Endothelial cell of umbilical vein (primary cell): ENCODE results near the gene MOBP. TPM values are rescaled to one million over a fixed set of nuclear protein-coding genes. Genes with fewer than 3 reads are reported as not detected.
"Not testable (repeated sequence)": the region's sequence is repeated elsewhere in the genome, so short reads cannot be mapped to it uniquely, and the experiment has no call there.

Source experiments
- BruUV-seq: library from RNA; stranded (reverse); fragments of 400-500 nt; replicated peaks from 2 replicates; lab custom pipeline; 2021; lab: Mats Ljungman, UMichigan
- CTCF ChIA-PET: fragments of 300-600, 350-600 bp; sonication (Branson Sonifier 250); formaldehyde crosslinking; loops from one replicate; lab custom pipeline; 2021; ENCODE audit warnings: antibody characterized with exemption, inconsistent platforms; lab: Charles Lee
- POLR2A ChIA-PET: fragments of 300-600, 350-600 bp; sonication (Branson Sonifier 250); formaldehyde crosslinking; loops from one replicate; lab custom pipeline; 2021; ENCODE audit warnings: antibody characterized with exemption, inconsistent platforms; lab: Charles Lee
- DNase-seq: peaks from one replicate; pipeline ENCODE4 v3.0.0-alpha.2; 2011; ENCODE audit warnings: low read depth, low spot score
- FAIRE-seq: peaks from 2 replicates; lab custom pipeline; 2011; peaks lifted over from hg19 to GRCh38; lab: Jason Lieb, UNC
- H2AFZ ChIP-seq: 2 replicates; pipeline ENCODE4 v1.6.0; 2012; ENCODE audit warnings: low read depth, low read length, control low read depth, inconsistent platforms
- H3K27ac ChIP-seq: 2 replicates; pipeline ENCODE4 v1.5.1; 2011; ENCODE audit warnings: low read depth, mild to moderate bottlenecking, control low read depth, low read length, moderate library complexity; ENCODE audit not compliant: insufficient read depth
- H3K27me3 ChIP-seq, 2 experiments: 2 replicates each; pipeline versions ENCODE4 v1.6.0 to v1.6.1; 2011; ENCODE audit warnings: low read length in 2 of 2, mixed read lengths in 1 of 2; ENCODE audit not compliant: control insufficient read depth in 2 of 2, insufficient read depth in 2 of 2
- H3K36me3 ChIP-seq, 2 experiments: 2 replicates in 1 of 2; 3 replicates in 1 of 2; pipeline ENCODE4 v1.5.1; 2011; ENCODE audit warnings: low read length in 2 of 2, mild to moderate bottlenecking in 1 of 2, moderate library complexity in 1 of 2; ENCODE audit not compliant: control insufficient read depth in 2 of 2, insufficient read depth in 2 of 2; ENCODE audit errors: extremely low read depth in 1 of 2
- H3K4me1 ChIP-seq: 3 replicates; pipeline ENCODE4 v1.5.1; 2011; ENCODE audit warnings: mild to moderate bottlenecking, low read length; ENCODE audit not compliant: control insufficient read depth, insufficient read depth; ENCODE audit errors: extremely low read depth
- H3K4me2 ChIP-seq: 2 replicates; pipeline ENCODE4 v1.6.1; 2011; ENCODE audit warnings: low read length, control low read depth, mixed read lengths; ENCODE audit not compliant: insufficient read depth
- H3K4me3 ChIP-seq, 3 experiments: fragments of 200-600 bp in 1 of 3; sonication (generic), shearing (Covaris generic) in 1 of 3; replicated peaks in 1 of 3; 2 replicates each; pipeline ENCODE4 v1.5.1; 2011 to 2016; ENCODE audit warnings: control low read depth in 3 of 3, low read length in 3 of 3, mild to moderate bottlenecking in 2 of 3, inconsistent platforms in 1 of 3, low read depth in 1 of 3, moderate library complexity in 1 of 3; ENCODE audit not compliant: insufficient read depth in 1 of 3
- H3K79me2 ChIP-seq: 2 replicates; pipeline ENCODE4 v1.6.0; 2012; ENCODE audit warnings: low read length, inconsistent platforms; ENCODE audit not compliant: control insufficient read depth, insufficient read depth
- H3K9ac ChIP-seq: replicated peaks from 2 replicates; pipeline ENCODE3; 2011; ENCODE audit warnings: low read length, control low read depth; ENCODE audit not compliant: insufficient read depth; ENCODE audit errors: extremely low read depth
- H3K9me1 ChIP-seq: replicated peaks from 3 replicates; pipeline ENCODE4 v1.6.0; 2011; ENCODE audit warnings: mild to moderate bottlenecking, low read length; ENCODE audit not compliant: control insufficient read depth, insufficient read depth; ENCODE audit errors: extremely low read depth
- H3K9me3 ChIP-seq: replicated peaks from 2 replicates; pipeline ENCODE4 v1.5.1; 2012; ENCODE audit warnings: low read length, inconsistent platforms; ENCODE audit not compliant: control insufficient read depth, insufficient read depth
- H4K20me1 ChIP-seq: replicated peaks from 2 replicates; pipeline ENCODE3; 2011; ENCODE audit warnings: mild to moderate bottlenecking, low read length; ENCODE audit not compliant: control insufficient read depth, insufficient read depth; ENCODE audit errors: extremely low read depth
- CTCF ChIP-seq, 2 donors: IDR thresholded peaks; 1 replicate in 1 of 2; 2 replicates in 1 of 2; pipeline ENCODE4 v1.5.1; 2011; ENCODE audit warnings: low read length in 2 of 2, mild to moderate bottlenecking in 2 of 2, moderate library complexity in 2 of 2, control low read depth in 1 of 2, inconsistent platforms in 1 of 2, low read depth in 1 of 2; ENCODE audit not compliant: insufficient read depth in 1 of 2; ENCODE audit errors: extremely low read depth in 1 of 2
- EZH2 ChIP-seq: IDR thresholded peaks from 2 replicates; pipeline ENCODE4 v1.6.1; 2012; ENCODE audit warnings: borderline replicate concordance, low read depth, mild to moderate bottlenecking, moderate library complexity, low read length, inconsistent platforms; ENCODE audit not compliant: severe bottlenecking
- FOS ChIP-seq: IDR thresholded peaks from 2 replicates; pipeline ENCODE4 v1.6.1; 2011; ENCODE audit warnings: mild to moderate bottlenecking, low read length, moderate library complexity, borderline replicate concordance; ENCODE audit not compliant: insufficient read depth
- GATA2 ChIP-seq: IDR thresholded peaks from 2 replicates; pipeline ENCODE4 v1.7.0; 2011; ENCODE audit warnings: low read depth, mild to moderate bottlenecking, moderate library complexity, mixed read lengths, low read length; ENCODE audit not compliant: insufficient read length, insufficient read depth
- JUN ChIP-seq: IDR thresholded peaks from 2 replicates; pipeline ENCODE4 v1.6.1; 2011; ENCODE audit warnings: borderline replicate concordance, low read depth; ENCODE audit not compliant: insufficient read length, insufficient read depth
- MAX ChIP-seq: IDR thresholded peaks from 2 replicates; pipeline ENCODE4 v1.6.1; 2011; ENCODE audit not compliant: insufficient read depth, insufficient read length
- MYC ChIP-seq: IDR thresholded peaks from one replicate; pipeline ENCODE4 v1.6.1; 2011; ENCODE audit warnings: mild to moderate bottlenecking, low read depth, low read length
- POLR2A ChIP-seq: IDR thresholded peaks from 2 replicates; pipeline ENCODE4 v1.6.1; 2012; ENCODE audit warnings: low read depth, mild to moderate bottlenecking, control low read depth, low read length
- POLR2AphosphoS5 ChIP-seq: IDR thresholded peaks from 2 replicates; pipeline ENCODE4 v1.6.1; 2012; ENCODE audit warnings: low read depth, mild to moderate bottlenecking, control low read depth, low read length, moderate library complexity; ENCODE audit not compliant: insufficient read depth
- dilution Hi-C: fragments of 300-500 bp; cut with MboI; formaldehyde crosslinking; loops from one replicate; pipeline ENCODE4 v1.15.0; 2019; ENCODE audit warnings: low sequenced_read_pairs; ENCODE audit not compliant: extremely low pct_ligation_motif_present
- intact Hi-C: fragments of 100-400 bp; cut with micrococcal nuclease; formaldehyde crosslinking; loops from one replicate; pipeline ENCODE4 v1.10.0; 2022
- polyA plus RNA-seq, 4 experiments: library from polyadenylated mRNA; depleted of rRNA in 3 of 4; stranded (reverse) in 3 of 4; unstranded in 1 of 4; fragments of >200 nt; gene quantifications; 2 replicates each; pipeline versions ENCODE4 v1.2.1 to v1.2.3, GENCODE V29; 2011 to 2012; ENCODE audit warnings: missing spikeins in 1 of 4
- total RNA-seq: library from RNA; stranded (reverse); gene quantifications from 2 replicates; pipeline ENCODE4 v1.2.3, GENCODE V29; 2021

Gene MOBP
- total and polyA plus RNA-seq, 2 donors (not counting 3 experiments of a cell fraction or from before 2014, with no cell fraction given): 2.0 to 2.3 TPM

DNA sequence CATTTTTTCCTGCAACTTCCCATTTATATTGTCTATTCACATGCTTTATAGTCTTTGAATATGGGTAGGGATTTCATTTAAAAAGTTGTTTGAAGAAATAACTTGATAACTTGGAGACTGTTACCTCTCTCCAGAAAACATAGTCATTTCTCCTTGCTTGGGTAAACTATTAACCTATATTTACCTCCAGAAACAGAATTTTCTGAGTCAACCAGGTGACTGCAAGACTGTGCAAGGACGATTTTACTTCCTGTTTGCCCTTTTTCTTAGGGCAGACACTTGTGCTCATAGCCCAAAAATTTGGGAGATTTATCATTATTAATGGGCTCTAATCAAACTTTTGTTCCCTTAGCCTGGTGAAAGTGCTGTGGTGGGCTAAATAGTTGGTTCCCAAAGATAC, 14.3 kb upstream of the MOBP start:
- H3K79me2 ChIP-seq: no peaks in the 10 kb centered on the region
- TF ChIP-seq POLR2AphosphoS5: no peak
- no peak for TF ChIP-seq MAX
- TF ChIP-seq GATA2: no peak
- TF ChIP-seq MYC: no peak
- TF ChIP-seq EZH2: no peak
- no peak for TF ChIP-seq POLR2A
- no peak for TF ChIP-seq CTCF (IDR thresholded peaks at IDR 0.05; ENCODE audit: extremely low read depth in 1 of 2, insufficient read depth in 1 of 2, low read depth in 1 of 2, low read length in 2 of 2)
- TF ChIP-seq JUN: no peak
- no peak for TF ChIP-seq FOS
- H4K20me1 ChIP-seq: no peaks in the 10 kb centered on the region
- DNase-seq (no peak), FAIRE-seq (no peak)
- H3K36me3 ChIP-seq: no peaks in the 10 kb centered on the region
- BruUV-seq: no TSS peak
- H3K4me1 ChIP-seq: no peaks in the 10 kb centered on the region
- H3K4me2 ChIP-seq: no peak overlapping the region
- no peak overlapping the region for H3K4me3 ChIP-seq
- H3K27ac ChIP-seq: no peak overlapping the region
- H3K27me3 ChIP-seq: peaks cover 5 to 7% of the 10 kb centered on the region in 2 experiments
- intact Hi-C loops: no loop called here
- H2AFZ ChIP-seq: no peak overlapping the region
- no peaks in the 10 kb centered on the region for H3K9me1 ChIP-seq
- no peaks in the 10 kb centered on the region for H3K9me3 ChIP-seq
- CTCF ChIA-PET: interaction anchor here (0.8 kb wide), 1 partner anchor 45 kb away, joined by 3 read pairs; no protein-coding TSS in a partner anchor
- dilution Hi-C loops: no loop called here
- POLR2A ChIA-PET: no interaction called here
- no peak overlapping the region for H3K9ac ChIP-seq

GRCh38 chr3:39453872-39454271, 13.6 kb upstream of the MOBP start:
- H3K79me2 ChIP-seq, FAIRE-seq, H2AFZ ChIP-seq, DNase-seq, H3K27me3 ChIP-seq, H3K9me3 ChIP-seq, intact Hi-C loops, H4K20me1 ChIP-seq, BruUV-seq, POLR2A ChIA-PET, dilution Hi-C loops, H3K36me3 ChIP-seq, H3K9ac ChIP-seq, H3K27ac ChIP-seq, H3K9me1 ChIP-seq, H3K4me3 ChIP-seq, CTCF ChIA-PET, H3K4me1 ChIP-seq, H3K4me2 ChIP-seq: not testable (repeated sequence)
